LNCAP (cell line): ENCODE measurements around the gene TTC23L.

Source experiments
- CTCF ChIP-seq: fragments of 450-650 bp; IDR thresholded peaks from 2 replicates; pipeline ENCODE4 v1.5.1; 2017; ENCODE audit warnings: mild to moderate bottlenecking

The TTC23L gene

GRCh38 chr5:34838785-34839714, at the start of gene TTC23L:
TSS of gene TTC23L (plus strand) at chr5:34839164. CDS start at chr5:34840672, 1,508 bp downstream.
- TF ChIP-seq CTCF = no peak

- TF ChIP-seq CTCF = no peak
These were observed 49.3 kb upstream of the TTC23L start for GRCh38 chr5:34789639-34790038.

GRCh38 chr5:34790069-34790468, 48.9 kb upstream of the TTC23L start:
- no peak for TF ChIP-seq CTCF

GRCh38 chr5:34791761-34792244, 47.2 kb upstream of the TTC23L start:
- no peak for TF ChIP-seq CTCF

GRCh38 chr5:34802834-34803563, 36.0 kb upstream of the TTC23L start:
- no peak for TF ChIP-seq CTCF

- TF ChIP-seq CTCF = no peak
These were observed 34.8 kb upstream of the TTC23L start for GRCh38 chr5:34803974-34804732.

GRCh38 chr5:34804913-34805312, 34.1 kb upstream of the TTC23L start:
- TF ChIP-seq CTCF = no peak
